Midbrain (tissue), 1 donor: ENCODE results near the gene RNPEPL1.

ENCODE experiments used
- DNase-seq: peaks from one replicate; lab custom pipeline; 2025; lab: John Stamatoyannopoulos, UW

The RNPEPL1 gene

GRCh38 chr2:240626531-240627300, 58.4 kb downstream of the RNPEPL1 start:
- no peak for DNase-seq

- no peak for DNase-seq
Observed at GRCh38 chr2:240627736-240628506, 59.6 kb downstream of the RNPEPL1 start.

GRCh38 chr2:240628507-240628807, 60.2 kb downstream of the RNPEPL1 start:
- no peak for DNase-seq

- no peak for DNase-seq
Observed at GRCh38 chr2:240628808-240629618, 60.7 kb downstream of the RNPEPL1 start.

- no peak for DNase-seq
Observed at GRCh38 chr2:240629619-240629967, 61.3 kb downstream of the RNPEPL1 start.

GRCh38 chr2:240629968-240630770, 61.9 kb downstream of the RNPEPL1 start:
- no peak for DNase-seq
